Measurements from ENCODE around the gene AP1G1. TPM values are rescaled to one million over a fixed set of nuclear protein-coding genes. Genes with fewer than 3 reads are reported as not detected.

Gene AP1G1
- total and polyA plus RNA-seq, 4 experiments from 2014 or later: 7.6 to 103 (median 57.0) TPM

Other genes starting within 250 kb of the AP1G1 start
- not detected for gene TAT, start 231.7 kb downstream of the AP1G1 start, total RNA-seq
- gene TAT, start 231.7 kb downstream of the AP1G1 start, polyA plus RNA-seq: not detected
- not detected for gene MARVELD3, start 182.7 kb downstream of the AP1G1 start, total RNA-seq
- gene MARVELD3, start 182.7 kb downstream of the AP1G1 start, polyA plus RNA-seq: not detected
- gene PHLPP2, start 84.1 kb downstream of the AP1G1 start, total RNA-seq: 10 to 100 TPM in 1 of 2 experiments, 1 to 10 TPM in 1; 9.8 to 10.5 TPM
- 1 to 10 TPM; 1.3 to 2.5 TPM for gene PHLPP2, start 84.1 kb downstream of the AP1G1 start, polyA plus RNA-seq
- gene ATXN1L, start 37.1 kb upstream of the AP1G1 start, total RNA-seq: 10 to 100 TPM; 29.6 to 31.6 TPM
- gene ATXN1L, start 37.1 kb upstream of the AP1G1 start, polyA plus RNA-seq: 10 to 100 TPM; 10.0 to 10.5 TPM
- gene ZNF821, start 75.3 kb upstream of the AP1G1 start, total RNA-seq: 1 to 10 TPM; 8.0 to 9.7 TPM
- gene ZNF821, start 75.3 kb upstream of the AP1G1 start, polyA plus RNA-seq: 10 to 100 TPM in 1 of 2 donors, 1 to 10 TPM in 1; 9.7 to 10.4 TPM
- 100 to 1,000 TPM; 282 to 287 TPM for gene IST1, start 86.7 kb upstream of the AP1G1 start, total RNA-seq
- gene IST1, start 86.7 kb upstream of the AP1G1 start, polyA plus RNA-seq: 100 to 1,000 TPM; 180 to 181 TPM
- not detected for gene PKD1L3, start 191.6 kb upstream of the AP1G1 start, total RNA-seq
- gene PKD1L3, start 191.6 kb upstream of the AP1G1 start, polyA plus RNA-seq: not detected
- 1 to 10 TPM; 9.6 to 9.7 TPM for gene DHODH, start 199.9 kb upstream of the AP1G1 start, total RNA-seq
- gene DHODH, start 199.9 kb upstream of the AP1G1 start, polyA plus RNA-seq: 10 to 100 TPM in 1 of 2 donors, 1 to 10 TPM in 1; 8.1 to 11.2 TPM
- gene HP, start 245.7 kb upstream of the AP1G1 start, total RNA-seq: not detected
- not detected for gene HP, start 245.7 kb upstream of the AP1G1 start, polyA plus RNA-seq

All from CD4-positive, alpha-beta memory T cell (primary cell).